Glomerular visceral epithelial cell (primary cell): Measurements from ENCODE around the gene RFPL2.
"Not testable (repeated sequence)": the region's sequence is repeated elsewhere in the genome, so short reads cannot be mapped to it uniquely, and the experiment has no call there.

Experiments
- DNase-seq: peaks from one replicate; pipeline ENCODE4 v3.0.0-alpha.2; 2016; ENCODE audit errors: extremely low spot score

RFPL2 gene

GRCh38 chr22:32164075-32164860, 40.6 kb downstream of the RFPL2 start:
- no peak for DNase-seq

- DNase-seq = not testable (repeated sequence)
These were observed 44.5 kb downstream of the RFPL2 start for GRCh38 chr22:32160411-32160810.

GRCh38 chr22:32158712-32159533, 46.0 kb downstream of the RFPL2 start, which contains the start of gene C22orf42:
C22orf42 (minus strand) TSS chr22:32159303; CDS start chr22:32159215, 88 bp downstream.
- DNase-seq = no peak

GRCh38 chr22:32157632-32158031, 47.2 kb downstream of the RFPL2 start:
- DNase-seq = not testable (repeated sequence)

GRCh38 chr22:32154727-32155126, 50.1 kb downstream of the RFPL2 start:
- DNase-seq = not testable (repeated sequence)

- not testable (repeated sequence) for DNase-seq
These were observed 53.2 kb downstream of the RFPL2 start for GRCh38 chr22:32151641-32152040.

- DNase-seq = not testable (repeated sequence)
These were observed 54.2 kb downstream of the RFPL2 start for GRCh38 chr22:32150647-32151046.

GRCh38 chr22:32148372-32148771, 56.5 kb downstream of the RFPL2 start:
- not testable (repeated sequence) for DNase-seq

- DNase-seq = not testable (repeated sequence)
These were observed 57.7 kb downstream of the RFPL2 start for GRCh38 chr22:32147128-32147527.

GRCh38 chr22:32144496-32145274, 60.2 kb downstream of the RFPL2 start:
- no peak for DNase-seq

- no peak for DNase-seq
These were observed 62.3 kb downstream of the RFPL2 start for GRCh38 chr22:32142600-32142999.

GRCh38 chr22:32140688-32141087, 64.2 kb downstream of the RFPL2 start:
- DNase-seq = not testable (repeated sequence)
